ENCODE results near the gene AGAP2.
A peak's percentile ranks its signal among the peaks of the same experiment; 100 is the strongest.

AGAP2 gene

DNA sequence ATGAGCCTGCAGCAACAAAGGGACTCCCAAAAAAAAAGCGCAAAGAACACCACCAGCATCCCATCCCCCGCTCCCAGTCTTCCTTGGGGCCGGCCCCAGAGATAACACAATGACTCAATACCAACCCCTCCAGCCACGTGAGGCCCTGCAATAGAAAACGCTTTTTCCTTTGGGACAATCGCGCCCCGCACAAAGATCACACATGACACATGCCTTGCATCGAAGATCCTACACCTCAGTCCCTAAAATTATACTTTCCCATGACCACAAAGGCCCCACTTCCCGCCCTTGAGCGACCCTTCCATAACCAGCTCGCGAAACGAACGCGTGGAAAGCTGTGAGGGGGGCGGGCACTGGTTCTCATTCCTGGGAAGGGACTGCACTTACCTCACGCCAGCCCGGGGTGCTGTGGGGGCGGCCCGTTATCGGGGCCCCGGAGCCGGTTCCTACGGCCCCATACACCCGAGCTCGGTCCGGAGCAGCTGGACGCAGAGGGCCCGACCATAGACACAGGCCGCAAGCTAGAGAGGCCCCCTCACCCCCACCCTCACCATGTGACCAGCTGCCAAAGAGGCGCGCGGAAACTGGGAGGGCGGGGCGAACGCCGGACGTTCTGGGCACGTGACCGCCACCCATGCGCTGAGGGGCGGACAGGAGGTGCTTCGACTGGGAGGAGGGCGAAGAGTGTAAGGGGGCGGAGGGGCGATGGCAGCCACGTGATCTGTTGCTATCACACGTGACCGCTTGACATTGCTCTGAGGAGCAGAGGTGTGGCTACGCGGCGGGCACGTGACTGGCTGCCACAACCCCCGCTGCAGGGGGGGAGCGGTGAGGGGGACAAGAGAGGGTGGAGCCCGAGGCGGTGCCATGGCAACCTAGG is 13.5 kb upstream of the AGAP2 start, which contains the start of gene CDK4 (continued):
- TF ChIP-seq, protein P1, sequence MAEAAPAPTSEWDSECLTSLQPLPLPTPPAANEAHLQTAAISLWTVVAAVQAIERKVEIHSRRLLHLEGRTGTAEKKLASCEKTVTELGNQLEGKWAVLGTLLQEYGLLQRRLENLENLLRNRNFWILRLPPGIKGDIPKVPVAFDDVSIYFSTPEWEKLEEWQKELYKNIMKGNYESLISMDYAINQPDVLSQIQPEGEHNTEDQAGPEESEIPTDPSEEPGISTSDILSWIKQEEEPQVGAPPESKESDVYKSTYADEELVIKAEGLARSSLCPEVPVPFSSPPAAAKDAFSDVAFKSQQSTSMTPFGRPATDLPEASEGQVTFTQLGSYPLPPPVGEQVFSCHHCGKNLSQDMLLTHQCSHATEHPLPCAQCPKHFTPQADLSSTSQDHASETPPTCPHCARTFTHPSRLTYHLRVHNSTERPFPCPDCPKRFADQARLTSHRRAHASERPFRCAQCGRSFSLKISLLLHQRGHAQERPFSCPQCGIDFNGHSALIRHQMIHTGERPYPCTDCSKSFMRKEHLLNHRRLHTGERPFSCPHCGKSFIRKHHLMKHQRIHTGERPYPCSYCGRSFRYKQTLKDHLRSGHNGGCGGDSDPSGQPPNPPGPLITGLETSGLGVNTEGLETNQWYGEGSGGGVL (tag by site-specific recombination; IDR thresholded peaks at IDR 0.05) = peak; percentile 98
- TF ChIP-seq RBAK (tag by site-specific recombination; IDR thresholded peaks at IDR 0.05) (no peak), ZBTB48 (tag by site-specific recombination; IDR thresholded peaks at IDR 0.05) (0 out of 2 replicates have a peak, but pooled peaks have one; percentile 47), SCRT2 (tag by site-specific recombination; IDR thresholded peaks at IDR 0.05) (peak; percentile 87), ZNF677 (tag by site-specific recombination; IDR thresholded peaks at IDR 0.05) (no peak), KLF7 (tag by site-specific recombination; IDR thresholded peaks at IDR 0.05; ENCODE audit: borderline replicate concordance) (peak; percentile 92), BCL11B (tag by site-specific recombination; IDR thresholded peaks at IDR 0.05; ENCODE audit: low read depth) (peak; percentile 75), ZSCAN23 (tag by site-specific recombination; IDR thresholded peaks at IDR 0.05) (peak; percentile 27; the same call in 1 of the 2 replicates), ZNF2 (tag by site-specific recombination; IDR thresholded peaks at IDR 0.05) (peak; percentile 79), ZNF791 (tag by site-specific recombination; IDR thresholded peaks at IDR 0.05) (no peak), ZFP37 (tag by site-specific recombination; IDR thresholded peaks at IDR 0.05) (peak; percentile 90), ZNF146 (tag by site-specific recombination; IDR thresholded peaks at IDR 0.05) (no peak), YY1 (tag by site-specific recombination; IDR thresholded peaks at IDR 0.05) (peak; percentile 41; the same call in 1 of the 2 replicates), MEIS1 (CRISPR knock-in tag; IDR thresholded peaks at IDR 0.05; ENCODE audit: borderline replicate concordance) (no peak), SP2 (tag by site-specific recombination; IDR thresholded peaks at IDR 0.05) (peak; percentile 99), ZNF133 (tag by site-specific recombination; IDR thresholded peaks at IDR 0.05) (no peak), ZNF514 (tag by site-specific recombination; IDR thresholded peaks at IDR 0.05) (no peak), ZNF184 (tag by site-specific recombination; IDR thresholded peaks at IDR 0.05) (peak; percentile 44; the same call in 1 of the 2 replicates)
- TF ChIP-seq, protein P2, sequence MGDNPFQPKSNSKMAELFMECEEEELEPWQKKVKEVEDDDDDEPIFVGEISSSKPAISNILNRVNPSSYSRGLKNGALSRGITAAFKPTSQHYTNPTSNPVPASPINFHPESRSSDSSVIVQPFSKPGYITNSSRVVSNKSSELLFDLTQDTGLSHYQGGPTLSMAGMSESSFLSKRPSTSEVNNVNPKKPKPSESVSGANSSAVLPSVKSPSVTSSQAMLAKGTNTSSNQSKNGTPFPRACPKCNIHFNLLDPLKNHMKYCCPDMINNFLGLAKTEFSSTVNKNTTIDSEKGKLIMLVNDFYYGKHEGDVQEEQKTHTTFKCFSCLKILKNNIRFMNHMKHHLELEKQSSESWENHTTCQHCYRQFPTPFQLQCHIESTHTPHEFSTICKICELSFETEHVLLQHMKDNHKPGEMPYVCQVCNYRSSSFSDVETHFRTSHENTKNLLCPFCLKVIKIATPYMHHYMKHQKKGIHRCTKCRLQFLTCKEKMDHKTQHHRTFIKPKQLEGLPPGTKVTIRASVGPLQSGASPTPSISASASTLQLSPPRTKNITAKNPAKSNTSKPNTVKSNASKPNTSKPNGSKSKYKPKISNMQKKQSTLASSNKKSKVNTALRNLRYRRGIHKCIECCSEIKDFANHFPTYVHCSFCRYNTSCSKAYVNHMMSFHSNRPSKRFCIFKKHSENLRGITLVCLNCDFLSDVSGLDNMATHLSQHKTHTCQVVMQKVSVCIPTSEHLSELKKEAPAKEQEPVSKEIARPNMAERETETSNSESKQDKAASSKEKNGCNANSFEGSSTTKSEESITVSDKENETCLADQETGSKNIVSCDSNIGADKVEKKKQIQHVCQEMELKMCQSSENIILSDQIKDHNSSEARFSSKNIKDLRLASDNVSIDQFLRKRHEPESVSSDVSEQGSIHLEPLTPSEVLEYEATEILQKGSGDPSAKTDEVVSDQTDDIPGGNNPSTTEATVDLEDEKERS (tag by site-specific recombination; IDR thresholded peaks at IDR 0.05) = no peak
- TF ChIP-seq, protein P3, sequence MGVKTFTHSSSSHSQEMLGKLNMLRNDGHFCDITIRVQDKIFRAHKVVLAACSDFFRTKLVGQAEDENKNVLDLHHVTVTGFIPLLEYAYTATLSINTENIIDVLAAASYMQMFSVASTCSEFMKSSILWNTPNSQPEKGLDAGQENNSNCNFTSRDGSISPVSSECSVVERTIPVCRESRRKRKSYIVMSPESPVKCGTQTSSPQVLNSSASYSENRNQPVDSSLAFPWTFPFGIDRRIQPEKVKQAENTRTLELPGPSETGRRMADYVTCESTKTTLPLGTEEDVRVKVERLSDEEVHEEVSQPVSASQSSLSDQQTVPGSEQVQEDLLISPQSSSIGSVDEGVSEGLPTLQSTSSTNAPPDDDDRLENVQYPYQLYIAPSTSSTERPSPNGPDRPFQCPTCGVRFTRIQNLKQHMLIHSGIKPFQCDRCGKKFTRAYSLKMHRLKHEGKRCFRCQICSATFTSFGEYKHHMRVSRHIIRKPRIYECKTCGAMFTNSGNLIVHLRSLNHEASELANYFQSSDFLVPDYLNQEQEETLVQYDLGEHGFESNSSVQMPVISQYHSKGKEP (tag by site-specific recombination; IDR thresholded peaks at IDR 0.05) = no peak; the same call in 1 of the 2 replicates
- TF ChIP-seq, protein P4, sequence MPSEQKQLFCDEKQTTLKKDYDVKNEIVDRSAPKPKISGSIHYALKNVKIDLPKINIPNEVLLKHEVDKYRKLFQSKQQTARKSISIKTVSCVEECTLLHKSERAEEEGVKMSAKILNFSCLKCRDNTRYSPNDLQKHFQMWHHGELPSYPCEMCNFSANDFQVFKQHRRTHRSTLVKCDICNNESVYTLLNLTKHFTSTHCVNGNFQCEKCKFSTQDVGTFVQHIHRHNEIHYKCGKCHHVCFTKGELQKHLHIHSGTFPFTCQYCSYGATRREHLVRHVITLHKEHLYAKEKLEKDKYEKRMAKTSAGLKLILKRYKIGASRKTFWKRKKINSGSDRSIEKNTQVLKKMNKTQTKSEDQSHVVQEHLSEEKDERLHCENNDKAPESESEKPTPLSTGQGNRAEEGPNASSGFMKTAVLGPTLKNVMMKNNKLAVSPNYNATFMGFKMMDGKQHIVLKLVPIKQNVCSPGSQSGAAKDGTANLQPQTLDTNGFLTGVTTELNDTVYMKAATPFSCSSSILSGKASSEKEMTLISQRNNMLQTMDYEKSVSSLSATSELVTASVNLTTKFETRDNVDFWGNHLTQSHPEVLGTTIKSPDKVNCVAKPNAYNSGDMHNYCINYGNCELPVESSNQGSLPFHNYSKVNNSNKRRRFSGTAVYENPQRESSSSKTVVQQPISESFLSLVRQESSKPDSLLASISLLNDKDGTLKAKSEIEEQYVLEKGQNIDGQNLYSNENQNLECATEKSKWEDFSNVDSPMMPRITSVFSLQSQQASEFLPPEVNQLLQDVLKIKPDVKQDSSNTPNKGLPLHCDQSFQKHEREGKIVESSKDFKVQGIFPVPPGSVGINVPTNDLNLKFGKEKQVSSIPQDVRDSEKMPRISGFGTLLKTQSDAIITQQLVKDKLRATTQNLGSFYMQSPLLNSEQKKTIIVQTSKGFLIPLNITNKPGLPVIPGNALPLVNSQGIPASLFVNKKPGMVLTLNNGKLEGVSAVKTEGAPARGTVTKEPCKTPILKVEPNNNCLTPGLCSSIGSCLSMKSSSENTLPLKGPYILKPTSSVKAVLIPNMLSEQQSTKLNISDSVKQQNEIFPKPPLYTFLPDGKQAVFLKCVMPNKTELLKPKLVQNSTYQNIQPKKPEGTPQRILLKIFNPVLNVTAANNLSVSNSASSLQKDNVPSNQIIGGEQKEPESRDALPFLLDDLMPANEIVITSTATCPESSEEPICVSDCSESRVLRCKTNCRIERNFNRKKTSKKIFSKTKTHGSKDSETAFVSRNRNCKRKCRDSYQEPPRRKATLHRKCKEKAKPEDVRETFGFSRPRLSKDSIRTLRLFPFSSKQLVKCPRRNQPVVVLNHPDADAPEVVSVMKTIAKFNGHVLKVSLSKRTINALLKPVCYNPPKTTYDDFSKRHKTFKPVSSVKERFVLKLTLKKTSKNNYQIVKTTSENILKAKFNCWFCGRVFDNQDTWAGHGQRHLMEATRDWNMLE (tag by site-specific recombination; conservative IDR thresholded peaks at IDR 0.05; ENCODE audit: low read depth) = peak; percentile 63
- TF ChIP-seq, protein P5, sequence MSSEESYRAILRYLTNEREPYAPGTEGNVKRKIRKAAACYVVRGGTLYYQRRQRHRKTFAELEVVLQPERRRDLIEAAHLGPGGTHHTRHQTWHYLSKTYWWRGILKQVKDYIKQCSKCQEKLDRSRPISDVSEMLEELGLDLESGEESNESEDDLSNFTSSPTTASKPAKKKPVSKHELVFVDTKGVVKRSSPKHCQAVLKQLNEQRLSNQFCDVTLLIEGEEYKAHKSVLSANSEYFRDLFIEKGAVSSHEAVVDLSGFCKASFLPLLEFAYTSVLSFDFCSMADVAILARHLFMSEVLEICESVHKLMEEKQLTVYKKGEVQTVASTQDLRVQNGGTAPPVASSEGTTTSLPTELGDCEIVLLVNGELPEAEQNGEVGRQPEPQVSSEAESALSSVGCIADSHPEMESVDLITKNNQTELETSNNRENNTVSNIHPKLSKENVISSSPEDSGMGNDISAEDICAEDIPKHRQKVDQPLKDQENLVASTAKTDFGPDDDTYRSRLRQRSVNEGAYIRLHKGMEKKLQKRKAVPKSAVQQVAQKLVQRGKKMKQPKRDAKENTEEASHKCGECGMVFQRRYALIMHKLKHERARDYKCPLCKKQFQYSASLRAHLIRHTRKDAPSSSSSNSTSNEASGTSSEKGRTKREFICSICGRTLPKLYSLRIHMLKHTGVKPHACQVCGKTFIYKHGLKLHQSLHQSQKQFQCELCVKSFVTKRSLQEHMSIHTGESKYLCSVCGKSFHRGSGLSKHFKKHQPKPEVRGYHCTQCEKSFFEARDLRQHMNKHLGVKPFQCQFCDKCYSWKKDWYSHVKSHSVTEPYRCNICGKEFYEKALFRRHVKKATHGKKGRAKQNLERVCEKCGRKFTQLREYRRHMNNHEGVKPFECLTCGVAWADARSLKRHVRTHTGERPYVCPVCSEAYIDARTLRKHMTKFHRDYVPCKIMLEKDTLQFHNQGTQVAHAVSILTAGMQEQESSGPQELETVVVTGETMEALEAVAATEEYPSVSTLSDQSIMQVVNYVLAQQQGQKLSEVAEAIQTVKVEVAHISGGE (tag by site-specific recombination; conservative IDR thresholded peaks at IDR 0.05; ENCODE audit: low read depth) = peak; percentile 51
- TF ChIP-seq, protein P6, sequence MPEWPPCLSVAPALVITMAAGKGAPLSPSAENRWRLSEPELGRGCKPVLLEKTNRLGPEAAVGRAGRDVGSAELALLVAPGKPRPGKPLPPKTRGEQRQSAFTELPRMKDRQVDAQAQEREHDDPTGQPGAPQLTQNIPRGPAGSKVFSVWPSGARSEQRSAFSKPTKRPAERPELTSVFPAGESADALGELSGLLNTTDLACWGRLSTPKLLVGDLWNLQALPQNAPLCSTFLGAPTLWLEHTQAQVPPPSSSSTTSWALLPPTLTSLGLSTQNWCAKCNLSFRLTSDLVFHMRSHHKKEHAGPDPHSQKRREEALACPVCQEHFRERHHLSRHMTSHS (tag by site-specific recombination; IDR thresholded peaks at IDR 0.05) = no peak
